Measurements from ENCODE around the gene SMG6. TPM values are rescaled to one million over a fixed set of nuclear protein-coding genes. Genes with fewer than 3 reads are reported as not detected.

The SMG6 gene
- total RNA-seq, 1 donor from 2014 or later: 39.7 TPM

DNA sequence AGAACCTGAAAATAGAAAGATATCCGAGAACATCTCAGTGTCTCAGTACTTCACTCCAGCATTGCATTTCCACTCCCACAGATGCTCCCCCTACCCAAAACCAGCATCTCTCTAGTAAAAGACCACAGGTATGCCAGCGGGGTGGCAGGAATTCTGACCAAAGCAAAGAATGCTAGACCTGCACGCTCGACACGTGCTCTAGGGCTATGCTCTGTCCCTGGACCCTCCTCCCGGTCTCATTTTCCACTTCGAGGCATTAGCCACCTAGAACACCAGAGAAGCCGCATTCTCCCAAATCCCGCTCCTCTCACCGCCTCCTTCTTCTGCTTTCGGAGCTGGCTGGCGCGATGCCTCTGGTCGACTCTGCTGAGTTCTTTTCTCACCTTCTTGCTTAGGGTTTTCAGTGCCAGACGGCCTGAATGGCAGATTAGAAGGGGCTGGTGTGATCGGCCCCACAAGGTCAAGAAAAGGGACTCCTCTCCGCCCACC is 32.2 kb upstream of the SMG6 start:
- peaks cover 41% of the 10 kb centered on the region for H4K20me1 ChIP-seq (ENCODE audit: insufficient read depth, low read length)
- peak overlapping the region; percentile 99 for H3K4me3 Mint-ChIP-seq (ENCODE audit: unreplicated experiment)
- TF ChIP-seq, protein P1, sequence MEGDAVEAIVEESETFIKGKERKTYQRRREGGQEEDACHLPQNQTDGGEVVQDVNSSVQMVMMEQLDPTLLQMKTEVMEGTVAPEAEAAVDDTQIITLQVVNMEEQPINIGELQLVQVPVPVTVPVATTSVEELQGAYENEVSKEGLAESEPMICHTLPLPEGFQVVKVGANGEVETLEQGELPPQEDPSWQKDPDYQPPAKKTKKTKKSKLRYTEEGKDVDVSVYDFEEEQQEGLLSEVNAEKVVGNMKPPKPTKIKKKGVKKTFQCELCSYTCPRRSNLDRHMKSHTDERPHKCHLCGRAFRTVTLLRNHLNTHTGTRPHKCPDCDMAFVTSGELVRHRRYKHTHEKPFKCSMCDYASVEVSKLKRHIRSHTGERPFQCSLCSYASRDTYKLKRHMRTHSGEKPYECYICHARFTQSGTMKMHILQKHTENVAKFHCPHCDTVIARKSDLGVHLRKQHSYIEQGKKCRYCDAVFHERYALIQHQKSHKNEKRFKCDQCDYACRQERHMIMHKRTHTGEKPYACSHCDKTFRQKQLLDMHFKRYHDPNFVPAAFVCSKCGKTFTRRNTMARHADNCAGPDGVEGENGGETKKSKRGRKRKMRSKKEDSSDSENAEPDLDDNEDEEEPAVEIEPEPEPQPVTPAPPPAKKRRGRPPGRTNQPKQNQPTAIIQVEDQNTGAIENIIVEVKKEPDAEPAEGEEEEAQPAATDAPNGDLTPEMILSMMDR (IDR thresholded peaks at IDR 0.05; ENCODE audit: insufficient read depth, low read depth, low read length): no peak
- no peak for TF ChIP-seq EZH2 (IDR thresholded peaks at IDR 0.05; ENCODE audit: insufficient read depth, low read length)
- peak overlapping the region; percentile 97 for H3K27ac Mint-ChIP-seq (ENCODE audit: unreplicated experiment)
- H3K27me3 ChIP-seq (ENCODE audit: insufficient read depth, low read length): no peaks in the 10 kb centered on the region
- H3K79me2 ChIP-seq (ENCODE audit: insufficient read depth, low read length): peaks cover 62% of the 10 kb centered on the region
- peaks cover 47% of the 10 kb centered on the region for H3K36me3 ChIP-seq (ENCODE audit: insufficient read depth, low read length)
- DNase-seq (ENCODE audit: low read depth): no peak
- H3K9ac ChIP-seq (ENCODE audit: low read length): peak overlapping the region; percentile 98
- peak overlapping the region; percentile 78 for H2AFZ ChIP-seq (ENCODE audit: low read depth, low read length)
- no peaks in the 10 kb centered on the region for H3K27me3 Mint-ChIP-seq (ENCODE audit: low read depth, unreplicated experiment)
- peak overlapping the region; percentile 78 for H3K27ac ChIP-seq (ENCODE audit: low read depth, low read length)
- peaks cover 2% of the 10 kb centered on the region for H3K36me3 Mint-ChIP-seq (ENCODE audit: low read depth, unreplicated experiment)
- peaks cover 16% of the 10 kb centered on the region for H3K4me1 Mint-ChIP-seq (ENCODE audit: low read depth, unreplicated experiment)
- H3K4me1 ChIP-seq (ENCODE audit: insufficient read depth, low read length): peaks cover 24% of the 10 kb centered on the region
- peak overlapping the region; percentile 93 for H3K4me2 ChIP-seq (ENCODE audit: low read length)
- no peaks in the 10 kb centered on the region for H3K9me3 Mint-ChIP-seq (ENCODE audit: unreplicated experiment)
- FAIRE-seq: no peak
- H3K9me3 ChIP-seq (ENCODE audit: insufficient read depth, low read depth, low read length): no peaks in the 10 kb centered on the region
- H3K4me3 ChIP-seq (ENCODE audit: insufficient read depth, low read depth, low read length): peak overlapping the region; percentile 99

DNA sequence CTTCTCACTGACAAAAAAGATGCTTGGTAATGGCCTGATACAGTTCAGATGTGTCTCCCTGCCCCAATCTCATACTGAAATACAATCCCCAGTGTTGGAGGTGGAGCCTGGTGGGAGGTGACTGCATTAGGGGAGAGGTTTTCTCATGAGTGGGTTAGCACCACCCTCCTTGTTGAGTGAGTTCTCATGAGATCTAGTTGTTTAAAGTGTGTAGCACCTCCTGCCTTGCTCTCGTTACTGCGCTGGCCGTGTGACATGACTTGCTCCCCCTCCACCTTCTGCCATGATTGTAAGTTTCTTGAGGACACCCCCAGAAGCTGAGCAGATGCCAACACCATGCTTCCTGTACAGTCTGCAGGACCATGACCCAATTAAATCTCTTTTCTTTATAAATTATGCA is 27.7 kb upstream of the SMG6 start:
- peaks cover 62% of the 10 kb centered on the region for H3K79me2 ChIP-seq (ENCODE audit: insufficient read depth, low read length)
- peaks cover 70% of the 10 kb centered on the region for H3K36me3 ChIP-seq (ENCODE audit: insufficient read depth, low read length)
- no peak overlapping the region for H3K9ac ChIP-seq (ENCODE audit: low read length)
- no peak overlapping the region for H3K4me3 Mint-ChIP-seq (ENCODE audit: unreplicated experiment)
- no peak overlapping the region for H3K4me3 ChIP-seq (ENCODE audit: insufficient read depth, low read depth, low read length)
- no peak overlapping the region for H2AFZ ChIP-seq (ENCODE audit: low read depth, low read length)
- H3K27me3 Mint-ChIP-seq (ENCODE audit: low read depth, unreplicated experiment): no peaks in the 10 kb centered on the region
- H3K4me1 Mint-ChIP-seq (ENCODE audit: low read depth, unreplicated experiment): peaks cover 12% of the 10 kb centered on the region
- H3K27ac ChIP-seq (ENCODE audit: low read depth, low read length): no peak overlapping the region
- FAIRE-seq (no peak), DNase-seq (ENCODE audit: low read depth) (no peak)
- no peak overlapping the region for H3K4me2 ChIP-seq (ENCODE audit: low read length)
- no peaks in the 10 kb centered on the region for H3K27me3 ChIP-seq (ENCODE audit: insufficient read depth, low read length)
- TF ChIP-seq, protein P1 (IDR thresholded peaks at IDR 0.05; ENCODE audit: insufficient read depth, low read depth, low read length): no peak
- no peak for TF ChIP-seq EZH2 (IDR thresholded peaks at IDR 0.05; ENCODE audit: insufficient read depth, low read length)
- no peaks in the 10 kb centered on the region for H3K9me3 Mint-ChIP-seq (ENCODE audit: unreplicated experiment)
- H3K36me3 Mint-ChIP-seq (ENCODE audit: low read depth, unreplicated experiment): peaks cover 8% of the 10 kb centered on the region
- peaks cover 50% of the 10 kb centered on the region for H4K20me1 ChIP-seq (ENCODE audit: insufficient read depth, low read length)
- no peak overlapping the region for H3K27ac Mint-ChIP-seq (ENCODE audit: unreplicated experiment)
- H3K9me3 ChIP-seq (ENCODE audit: insufficient read depth, low read depth, low read length): no peaks in the 10 kb centered on the region
- peaks cover 12% of the 10 kb centered on the region for H3K4me1 ChIP-seq (ENCODE audit: insufficient read depth, low read length)

DNA sequence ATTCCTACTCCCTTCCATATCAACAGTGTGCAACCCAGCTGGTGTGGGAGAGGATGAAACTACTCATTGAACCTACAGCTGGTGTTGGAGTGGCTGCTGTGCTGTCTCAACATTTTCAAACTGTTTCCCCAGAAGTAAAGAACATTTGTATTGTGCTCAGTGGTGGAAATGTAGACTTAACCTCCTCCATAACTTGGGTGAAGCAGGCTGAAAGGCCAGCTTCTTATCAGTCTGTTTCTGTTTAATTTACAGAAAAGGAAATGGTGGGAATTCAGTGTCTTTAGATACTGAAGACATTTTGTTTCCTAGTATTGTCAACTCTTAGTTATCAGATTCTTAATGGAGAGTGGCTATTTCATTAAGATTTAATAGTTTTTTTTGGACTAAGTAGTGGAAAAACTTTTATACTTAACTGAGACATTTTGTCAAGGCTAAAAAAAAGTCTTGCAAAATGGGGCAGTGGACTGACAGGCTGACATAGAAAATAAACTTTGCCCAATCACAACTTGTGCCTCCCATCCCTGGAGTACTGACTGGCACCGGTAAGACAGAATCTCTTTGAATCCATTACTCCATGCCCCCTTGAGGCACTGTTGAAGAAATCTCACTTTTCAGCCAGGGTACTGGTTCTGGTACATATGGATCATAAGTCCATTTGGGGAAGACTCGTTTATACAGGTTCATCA is 20.2 kb upstream of the SMG6 start:
- H3K9me3 Mint-ChIP-seq (ENCODE audit: unreplicated experiment): no peaks in the 10 kb centered on the region
- Histone ChIP-seq H3K4me3 (ENCODE audit: insufficient read depth, low read depth, low read length) (no peak overlapping the region), H3K4me2 (ENCODE audit: low read length) (no peak overlapping the region), H3K9ac (ENCODE audit: low read length) (no peak overlapping the region), H3K9me3 (ENCODE audit: insufficient read depth, low read depth, low read length) (no peaks in the 10 kb centered on the region), H3K27ac (ENCODE audit: low read depth, low read length) (no peak overlapping the region), H2AFZ (ENCODE audit: low read depth, low read length) (no peak overlapping the region), H3K79me2 (ENCODE audit: insufficient read depth, low read length) (peaks cover 7% of the 10 kb centered on the region), H3K27me3 (ENCODE audit: insufficient read depth, low read length) (no peaks in the 10 kb centered on the region), H3K36me3 (ENCODE audit: insufficient read depth, low read length) (peaks cover 40% of the 10 kb centered on the region), H3K4me1 (ENCODE audit: insufficient read depth, low read length) (no peaks in the 10 kb centered on the region), H4K20me1 (ENCODE audit: insufficient read depth, low read length) (peaks cover 6% of the 10 kb centered on the region)
- TF ChIP-seq, protein P1 (IDR thresholded peaks at IDR 0.05; ENCODE audit: insufficient read depth, low read depth, low read length): no peak
- no peak for TF ChIP-seq EZH2 (IDR thresholded peaks at IDR 0.05; ENCODE audit: insufficient read depth, low read length)
- H3K36me3 Mint-ChIP-seq (ENCODE audit: low read depth, unreplicated experiment): peaks cover 23% of the 10 kb centered on the region
- no peak overlapping the region for H3K4me3 Mint-ChIP-seq (ENCODE audit: unreplicated experiment)
- no peaks in the 10 kb centered on the region for H3K27me3 Mint-ChIP-seq (ENCODE audit: low read depth, unreplicated experiment)
- no peak overlapping the region for H3K27ac Mint-ChIP-seq (ENCODE audit: unreplicated experiment)
- DNase-seq (ENCODE audit: low read depth): no peak
- H3K4me1 Mint-ChIP-seq (ENCODE audit: low read depth, unreplicated experiment): peaks cover 6% of the 10 kb centered on the region
- FAIRE-seq: no peak

Data from astrocyte (in vitro differentiated cells and primary cell).